K562 (cell line): ENCODE data around the gene CAST. TPM values are rescaled to one million over a fixed set of nuclear protein-coding genes. Genes with fewer than 3 reads are reported as not detected.

ENCODE experiments used
- ATAC-seq: fragments of 200-7000 bp; cut with Tn5 transposase; 3 replicates; pipeline ENCODE4 v1.9.1; 2020; ENCODE audit warnings: moderate library complexity
- BruUV-seq: library from RNA; stranded (reverse); fragments of 400-500 nt; replicated peaks from 2 replicates; lab custom pipeline; 2021; lab: Mats Ljungman, UMichigan
- CTCF ChIA-PET: fragments of 300-600 bp; formaldehyde crosslinking; extraction: SDS; loops from one replicate; lab custom pipeline; 2021; ENCODE audit warnings: low intra/inter-chr PET ratio; lab: Yijun Ruan, JAX
- POLR2A ChIA-PET: fragments of 300-600, 350-650 bp; sonication (Branson Sonifier 250); formaldehyde crosslinking; extraction: SDS; loops from one replicate; lab custom pipeline; 2021; ENCODE audit warnings: antibody characterized with exemption, inconsistent platforms; lab: Yijun Ruan, JAX
- DNase-seq, 4 experiments: peaks; one replicate each; pipeline versions ENCODE4 v3.0.0 to v3.0.0-alpha.2; 2011 to 2018; ENCODE audit warnings: low spot score in 3 of 4, mixed read lengths in 3 of 4; ENCODE audit errors: extremely low read depth in 1 of 4
- FAIRE-seq: peaks from 2 replicates; lab custom pipeline; 2011; peaks lifted over from hg19 to GRCh38; lab: Jason Lieb, UNC
- H2AFZ ChIP-seq: 2 replicates; pipeline ENCODE4 v1.6.0; 2011; ENCODE audit warnings: low read depth, low read length, control low read depth, inconsistent platforms
- H3K27ac ChIP-seq: fragments of 200-600 bp; 3 replicates; pipeline ENCODE4 v1.8.0; 2011; ENCODE audit warnings: low read depth, mild to moderate bottlenecking, control low read depth, inconsistent platforms, low read length, moderate library complexity, mixed read lengths; ENCODE audit errors: extremely low read depth
- H3K27me3 ChIP-seq, 2 experiments: fragments of 300-600 bp in 1 of 2; 2 replicates in 1 of 2; 3 replicates in 1 of 2; pipeline versions ENCODE4 v1.6.0 to v1.8.0; 2011; ENCODE audit warnings: inconsistent platforms in 2 of 2, low read length in 2 of 2, mild to moderate bottlenecking in 1 of 2, mixed read lengths in 1 of 2, moderate library complexity in 1 of 2; ENCODE audit not compliant: control insufficient read depth in 2 of 2, insufficient read depth in 2 of 2
- H3K36me3 ChIP-seq: fragments of 300-600 bp; 3 replicates; pipeline ENCODE4 v1.8.0; 2011; ENCODE audit warnings: mild to moderate bottlenecking, low read length, inconsistent platforms; ENCODE audit not compliant: control insufficient read depth, insufficient read depth
- H3K4me1 ChIP-seq, 2 experiments: fragments of 200-600 bp in 1 of 2; replicated peaks in 1 of 2; 2 replicates in 1 of 2; 3 replicates in 1 of 2; pipeline versions ENCODE4 v1.5.1 to v1.8.0; 2011; ENCODE audit warnings: inconsistent platforms in 2 of 2, low read length in 2 of 2, mild to moderate bottlenecking in 1 of 2, mixed read lengths in 1 of 2, moderate library complexity in 1 of 2; ENCODE audit not compliant: control insufficient read depth in 2 of 2, insufficient read depth in 2 of 2
- H3K4me2 ChIP-seq: 2 replicates; pipeline ENCODE4 v1.6.1; 2011; ENCODE audit warnings: low read length, control low read depth, inconsistent platforms, mixed read lengths; ENCODE audit not compliant: insufficient read depth
- H3K4me3 ChIP-seq: fragments of 200-600 bp; sonication (generic), shearing (Covaris generic); 2 replicates; pipeline ENCODE4 v1.5.1; 2016; ENCODE audit warnings: control low read depth, inconsistent platforms
- H3K79me2 ChIP-seq: fragments of 200-600 bp; 3 replicates; pipeline ENCODE4 v1.8.0; 2011; ENCODE audit warnings: low read length, inconsistent platforms; ENCODE audit not compliant: control insufficient read depth, insufficient read depth
- H3K9ac ChIP-seq, 2 experiments: 2 replicates each; pipeline versions ENCODE4 v1.6.0 to v1.6.1; 2011; ENCODE audit warnings: low read depth in 2 of 2, low read length in 2 of 2, control low read depth in 1 of 2, inconsistent platforms in 1 of 2, mild to moderate bottlenecking in 1 of 2, mixed read lengths in 1 of 2; ENCODE audit not compliant: insufficient read depth in 1 of 2
- H3K9me1 ChIP-seq: one replicate; pipeline ENCODE4 v1.6.0; 2011; ENCODE audit warnings: inconsistent platforms, mild to moderate bottlenecking, low read length, moderate library complexity; ENCODE audit not compliant: control insufficient read depth, insufficient read depth
- H3K9me3 ChIP-seq: replicated peaks from 2 replicates; pipeline ENCODE4 v1.5.1; 2011; ENCODE audit warnings: low read depth, low read length, inconsistent platforms; ENCODE audit not compliant: control insufficient read depth, insufficient read depth
- H4K20me1 ChIP-seq: replicated peaks from 2 replicates; pipeline ENCODE4 v1.6.1; 2011; ENCODE audit warnings: low read length, inconsistent platforms, mixed read lengths; ENCODE audit not compliant: control insufficient read depth, insufficient read depth
- MEIS2 ChIP-seq: fragments of 450-650 bp; IDR thresholded peaks from 2 replicates; pipeline ENCODE4 v1.6.1; 2014; ENCODE audit warnings: mild to moderate bottlenecking; ENCODE audit not compliant: partially characterized antibody
- WGBS: fragments of 100-300 bp; shearing (Covaris generic); methylation state at CpG from one replicate; pipeline ENCODE4 v1.1.6; 2016; ENCODE audit warnings: low coverage, mixed read lengths; ENCODE audit not compliant: insufficient coverage; ENCODE audit errors: missing lambda C conversion rate; 5-methylcytosine and 5-hydroxymethylcytosine counted together
- in situ Hi-C: fragments of 300-500 bp; cut with MboI; formaldehyde crosslinking; loops from 4 replicates; pipeline ENCODE4 v1.15.0; 2018; ENCODE audit warnings: inconsistent platforms, mixed read lengths
- intact Hi-C: fragments of 100-400 bp; cut with micrococcal nuclease; formaldehyde crosslinking; loops from 2 replicates; pipeline ENCODE4 v1.14.2; 2022
- polyA plus RNA-seq, 8 experiments: library from polyadenylated mRNA; depleted of rRNA in 4 of 8; stranded (reverse) in 5 of 8; unstranded in 3 of 8; fragments of >200 nt; fragmentation: Nextera tagmentation in 2 of 8; fragmentation: Illumina TruSeq in 1 of 8; extraction: Ambion mirVana in 2 of 8; extraction: Trizol in 1 of 8; gene quantifications; 2 replicates each; pipeline versions ENCODE4 v1.2.1 to v1.2.3, GENCODE V29; 2011 to 2014; ENCODE audit warnings: inconsistent platforms in 1 of 8, missing spikeins in 1 of 8
- total RNA-seq, 7 experiments: library from RNA; depleted of rRNA in 6 of 7; stranded (reverse); fragments of >200 nt in 6 of 7; fragmentation: Illumina TruSeq in 2 of 7; extraction: Trizol in 2 of 7; gene quantifications; 2 replicates each; pipeline versions ENCODE4 v1.2.1 to v1.2.3, GENCODE V29; 2011 to 2021; ENCODE audit warnings: low replicate concordance in 1 of 7
- TF ChIP-seq, protein P1 (sequence below): IDR thresholded peaks from 2 replicates; pipeline ENCODE4 v1.6.1; 2011; ENCODE audit warnings: borderline replicate concordance, low read depth, mild to moderate bottlenecking, moderate library complexity, low read length; ENCODE audit not compliant: insufficient read depth, poor library complexity, severe bottlenecking
- TF ChIP-seq, protein P2 (sequence below): sonication (generic); IDR thresholded peaks from 2 replicates; pipeline ENCODE4 v1.6.1; 2016

The CAST gene
- total and polyA plus RNA-seq, 9 of the 15 experiments (the other 6 are each of a cell fraction or from before 2014, with no cell fraction given): 55.5 to 136 (median 86.1) TPM

DNA sequence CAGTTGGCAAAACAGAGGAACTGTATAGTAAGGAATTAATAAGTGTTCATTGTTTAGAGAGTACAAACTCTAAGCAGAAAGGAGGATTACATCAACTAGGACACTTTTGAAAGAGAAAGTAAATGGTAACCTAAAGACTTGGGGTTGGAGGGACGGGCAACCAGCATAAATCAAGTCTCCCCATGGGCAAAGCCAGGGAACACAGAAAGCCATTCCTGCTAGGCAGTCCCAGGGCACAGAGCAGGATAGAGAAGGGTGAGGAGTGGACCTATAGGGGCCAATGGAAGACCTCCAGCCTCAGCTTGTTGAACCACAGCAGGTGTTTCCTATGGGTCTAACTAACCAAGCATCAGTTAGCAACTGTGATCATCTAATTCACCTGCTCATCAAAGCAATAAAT lies 154.8 kb downstream of the CAST start:
- no TSS peak for BruUV-seq
- no peak for FAIRE-seq

More for the DNA sequence above, 154.8 kb downstream of the CAST start:
- Histone ChIP-seq H3K4me1 (peaks cover 0 to 8% of the 10 kb centered on the region in 2 experiments; a peak in 3 of 5 replicates), H3K4me2 (peak overlapping the region; percentile 43; the same call in 1 of the 2 replicates), H3K9me1 (no peaks in the 10 kb centered on the region), H3K36me3 (no peaks in the 10 kb centered on the region), H2AFZ (peak overlapping the region; percentile 73), H3K4me3 (no peak overlapping the region), H4K20me1 (no peaks in the 10 kb centered on the region), H3K9ac (no peak overlapping the region), H3K27ac (no peak overlapping the region), H3K9me3 (no peaks in the 10 kb centered on the region), H3K79me2 (no peaks in the 10 kb centered on the region), H3K27me3 (no peaks in the 10 kb centered on the region)
- ChIA-PET POLR2A (interaction anchor here (1.1 to 1.4 kb wide), 2 partner anchors 9 to 21 kb away, joined by 4 to 10 read pairs; no protein-coding TSS in a partner anchor), CTCF (no interaction called here)
- no peak for DNase-seq
- TF ChIP-seq, protein P1, sequence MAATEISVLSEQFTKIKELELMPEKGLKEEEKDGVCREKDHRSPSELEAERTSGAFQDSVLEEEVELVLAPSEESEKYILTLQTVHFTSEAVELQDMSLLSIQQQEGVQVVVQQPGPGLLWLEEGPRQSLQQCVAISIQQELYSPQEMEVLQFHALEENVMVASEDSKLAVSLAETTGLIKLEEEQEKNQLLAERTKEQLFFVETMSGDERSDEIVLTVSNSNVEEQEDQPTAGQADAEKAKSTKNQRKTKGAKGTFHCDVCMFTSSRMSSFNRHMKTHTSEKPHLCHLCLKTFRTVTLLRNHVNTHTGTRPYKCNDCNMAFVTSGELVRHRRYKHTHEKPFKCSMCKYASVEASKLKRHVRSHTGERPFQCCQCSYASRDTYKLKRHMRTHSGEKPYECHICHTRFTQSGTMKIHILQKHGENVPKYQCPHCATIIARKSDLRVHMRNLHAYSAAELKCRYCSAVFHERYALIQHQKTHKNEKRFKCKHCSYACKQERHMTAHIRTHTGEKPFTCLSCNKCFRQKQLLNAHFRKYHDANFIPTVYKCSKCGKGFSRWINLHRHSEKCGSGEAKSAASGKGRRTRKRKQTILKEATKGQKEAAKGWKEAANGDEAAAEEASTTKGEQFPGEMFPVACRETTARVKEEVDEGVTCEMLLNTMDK: no peak
- TF ChIP-seq, protein P2, sequence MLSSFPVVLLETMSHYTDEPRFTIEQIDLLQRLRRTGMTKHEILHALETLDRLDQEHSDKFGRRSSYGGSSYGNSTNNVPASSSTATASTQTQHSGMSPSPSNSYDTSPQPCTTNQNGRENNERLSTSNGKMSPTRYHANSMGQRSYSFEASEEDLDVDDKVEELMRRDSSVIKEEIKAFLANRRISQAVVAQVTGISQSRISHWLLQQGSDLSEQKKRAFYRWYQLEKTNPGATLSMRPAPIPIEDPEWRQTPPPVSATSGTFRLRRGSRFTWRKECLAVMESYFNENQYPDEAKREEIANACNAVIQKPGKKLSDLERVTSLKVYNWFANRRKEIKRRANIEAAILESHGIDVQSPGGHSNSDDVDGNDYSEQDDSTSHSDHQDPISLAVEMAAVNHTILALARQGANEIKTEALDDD: peak; percentile 48; the same call in 1 of the 2 replicates
- peak; percentile 22 for TF ChIP-seq MEIS2
- peak; percentile 35 for ATAC-seq
- intact Hi-C loops (no loop called here), in situ Hi-C loops (no loop called here)
- 10% methylated on average over 1 of the region's 1 CpG for WGBS
